H1 (cell line): ENCODE results near the gene PCGF3. TPM values are rescaled to one million over a fixed set of nuclear protein-coding genes. Genes with fewer than 3 reads are reported as not detected.

ENCODE experiments used
- CTCF ChIA-PET: fragments of 300-600 bp; sonication (Branson Sonifier 250); formaldehyde crosslinking; loops from one replicate; lab custom pipeline; 2021; ENCODE audit not compliant: partially characterized antibody; lab: Charles Lee
- POLR2A ChIA-PET: fragments of 300-600 bp; sonication (Branson Sonifier 250); formaldehyde crosslinking; loops from one replicate; lab custom pipeline; 2021; ENCODE audit warnings: inconsistent platforms; ENCODE audit not compliant: partially characterized antibody; lab: Charles Lee
- DNase-seq, 2 experiments: peaks; one replicate each; pipeline versions ENCODE4 v3.0.0 to v3.0.0-alpha.2; 2010 to 2022; ENCODE audit warnings: low spot score in 2 of 2, low read depth in 1 of 2, mixed read lengths in 1 of 2
- FAIRE-seq: peaks from 2 replicates; lab custom pipeline; 2011; peaks lifted over from hg19 to GRCh38; lab: Jason Lieb, UNC
- H2AFZ ChIP-seq: 2 replicates; pipeline ENCODE4 v1.8.1; 2012; ENCODE audit warnings: low read length, inconsistent platforms
- H2AK5ac ChIP-seq: 2 replicates; pipeline ENCODE4 v1.6.1; 2013; ENCODE audit warnings: low read depth, low read length
- H2BK120ac ChIP-seq: replicated peaks from 2 replicates; pipeline ENCODE3; 2013; ENCODE audit warnings: low read depth, low read length, inconsistent platforms
- H2BK12ac ChIP-seq: 2 replicates; pipeline ENCODE4 v1.6.1; 2013; ENCODE audit warnings: low read depth, low read length
- H2BK15ac ChIP-seq: 2 replicates; pipeline ENCODE4 v1.6.1; 2013; ENCODE audit warnings: low read length
- H2BK20ac ChIP-seq: 2 replicates; pipeline ENCODE4 v1.6.1; 2013; ENCODE audit warnings: low read length
- H2BK5ac ChIP-seq: 2 replicates; pipeline ENCODE4 v1.6.1; 2013; ENCODE audit warnings: low read depth, low read length
- H3K14ac ChIP-seq: 2 replicates; pipeline ENCODE4 v1.6.1; 2013; ENCODE audit warnings: inconsistent platforms; ENCODE audit not compliant: insufficient read length
- H3K18ac ChIP-seq: 2 replicates; pipeline ENCODE4 v1.6.1; 2013; ENCODE audit warnings: low read length; ENCODE audit errors: extremely low read depth
- H3K23ac ChIP-seq: 2 replicates; pipeline ENCODE4 v1.6.1; 2013; ENCODE audit warnings: inconsistent platforms; ENCODE audit not compliant: insufficient read length
- H3K23me2 ChIP-seq: 2 replicates; pipeline ENCODE4 v1.6.1; 2013; ENCODE audit warnings: low read depth, low read length
- H3K27ac ChIP-seq: 2 replicates; pipeline ENCODE4 v1.6.1; 2011; ENCODE audit warnings: low read depth, low read length, inconsistent platforms
- H3K27me3 ChIP-seq, 4 experiments: replicated peaks in 1 of 4; 1 replicate in 1 of 4; 2 replicates in 3 of 4; pipeline versions ENCODE4 v1.6.1 to v1.8.1; 2011 to 2013; ENCODE audit warnings: low read length in 3 of 4, mild to moderate bottlenecking in 3 of 4, inconsistent platforms in 2 of 4, mixed read lengths in 2 of 4, moderate library complexity in 1 of 4; ENCODE audit not compliant: control insufficient read depth in 3 of 4, insufficient read depth in 3 of 4; ENCODE audit errors: extremely low read depth in 1 of 4
- H3K36me3 ChIP-seq, 4 experiments: 2 replicates each; pipeline versions ENCODE4 v1.6.1 to v1.8.1; 2011 to 2013; ENCODE audit warnings: mild to moderate bottlenecking in 4 of 4, low read length in 3 of 4, moderate library complexity in 2 of 4, control low read depth in 1 of 4, inconsistent platforms in 1 of 4; ENCODE audit not compliant: insufficient read depth in 4 of 4, control insufficient read depth in 2 of 4
- H3K4ac ChIP-seq: replicated peaks from 2 replicates; pipeline ENCODE3; 2013; ENCODE audit warnings: low read length, low read depth, mixed read lengths, inconsistent platforms; ENCODE audit not compliant: insufficient read length
- H3K4me1 ChIP-seq, 4 experiments: replicated peaks in 1 of 4; 1 replicate in 1 of 4; 2 replicates in 3 of 4; pipeline versions ENCODE4 v1.6.1 to v1.8.1; 2011 to 2013; ENCODE audit warnings: low read length in 3 of 4, inconsistent platforms in 2 of 4, mixed read lengths in 1 of 4; ENCODE audit not compliant: insufficient read depth in 4 of 4, control insufficient read depth in 3 of 4
- H3K4me2 ChIP-seq, 2 experiments: 2 replicates each; pipeline versions ENCODE4 v1.6.1 to v1.8.1; 2011 to 2013; ENCODE audit warnings: low read depth in 2 of 2, low read length in 2 of 2, control low read depth in 1 of 2, inconsistent platforms in 1 of 2, mild to moderate bottlenecking in 1 of 2; ENCODE audit not compliant: insufficient read depth in 1 of 2
- H3K4me3 ChIP-seq, 4 experiments: fragments of 200-600, 300-600 bp in 1 of 4; sonication (generic), shearing (Covaris generic), sonication (Bioruptor Twin) in 1 of 4; 2 replicates each; pipeline versions ENCODE4 v1.5.1 to v1.8.1; 2011 to 2016; ENCODE audit warnings: low read length in 4 of 4, low read depth in 3 of 4, control low read depth in 2 of 4, inconsistent platforms in 2 of 4, mild to moderate bottlenecking in 2 of 4, mixed read lengths in 1 of 4, moderate library complexity in 1 of 4; ENCODE audit not compliant: insufficient read depth in 2 of 4; ENCODE audit errors: extremely low read depth in 1 of 4
- H3K56ac ChIP-seq: replicated peaks from 2 replicates; pipeline ENCODE3; 2013; ENCODE audit warnings: low read depth, mild to moderate bottlenecking, mixed read lengths, low read length, inconsistent platforms; ENCODE audit not compliant: insufficient read length
- H3K79me1 ChIP-seq: 2 replicates; pipeline ENCODE4 v1.6.1; 2013; ENCODE audit warnings: low read depth, low read length, control low read depth
- H3K79me2 ChIP-seq, 2 experiments: 2 replicates each; pipeline versions ENCODE4 v1.6.1 to v1.8.1; 2012 to 2013; ENCODE audit warnings: low read length in 2 of 2, mild to moderate bottlenecking in 2 of 2, inconsistent platforms in 1 of 2; ENCODE audit not compliant: insufficient read depth in 2 of 2, control insufficient read depth in 1 of 2
- H3K9ac ChIP-seq, 4 experiments: replicated peaks in 1 of 4; 1 replicate in 1 of 4; 2 replicates in 3 of 4; pipeline versions ENCODE4 v1.6.1 to v1.8.1; 2011 to 2013; ENCODE audit warnings: low read depth in 3 of 4, low read length in 3 of 4, control low read depth in 2 of 4, mild to moderate bottlenecking in 2 of 4, moderate library complexity in 2 of 4, inconsistent platforms in 1 of 4; ENCODE audit errors: extremely low read depth in 1 of 4
- H3K9me3 ChIP-seq, 2 experiments: 2 replicates each; pipeline versions ENCODE4 v1.6.1 to v1.8.1; 2012 to 2013; ENCODE audit warnings: mild to moderate bottlenecking in 2 of 2, moderate library complexity in 2 of 2, control low read depth in 1 of 2, inconsistent platforms in 1 of 2, low read depth in 1 of 2, low read length in 1 of 2, mixed read lengths in 1 of 2; ENCODE audit not compliant: insufficient read depth in 2 of 2
- H4K20me1 ChIP-seq, 2 experiments: replicated peaks in 1 of 2; 2 replicates each; pipeline versions ENCODE3 to v1.8.1; 2011 to 2013; ENCODE audit warnings: inconsistent platforms in 2 of 2, low read length in 2 of 2, mild to moderate bottlenecking in 1 of 2; ENCODE audit not compliant: insufficient read depth in 2 of 2, control insufficient read depth in 1 of 2
- H4K5ac ChIP-seq: 2 replicates; pipeline ENCODE4 v1.6.1; 2013; ENCODE audit warnings: low read length, low read depth, mixed read lengths, inconsistent platforms; ENCODE audit not compliant: insufficient read length
- H4K8ac ChIP-seq: 2 replicates; pipeline ENCODE4 v1.8.0; 2013; ENCODE audit warnings: mild to moderate bottlenecking, moderate library complexity, low read length, inconsistent platforms; ENCODE audit not compliant: insufficient read depth; ENCODE audit errors: extremely low read depth
- H4K91ac ChIP-seq: replicated peaks from 2 replicates; pipeline ENCODE3; 2013; ENCODE audit warnings: low read length, mixed read lengths, inconsistent platforms; ENCODE audit not compliant: insufficient read length
- CHD2 ChIP-seq: IDR thresholded peaks from 2 replicates; pipeline ENCODE4 v1.6.1; 2012; ENCODE audit warnings: low read length, improper control_type of control experiment
- CREB1 ChIP-seq: IDR thresholded peaks from 2 replicates; pipeline ENCODE4 v1.6.1; 2012; ENCODE audit warnings: inconsistent platforms
- HDAC6 ChIP-seq: IDR thresholded peaks from one replicate; pipeline ENCODE4 v1.7.1; 2012; ENCODE audit warnings: low read depth, mild to moderate bottlenecking, inconsistent platforms, low read length, moderate library complexity
- JUN ChIP-seq: IDR thresholded peaks from 2 replicates; pipeline ENCODE4 v1.6.1; 2011; ENCODE audit warnings: low read depth, mild to moderate bottlenecking, improper control_type of control experiment, low read length
- KDM1A ChIP-seq: fragments of 200-600, 300-600 bp; sonication (generic); IDR thresholded peaks from 2 replicates; pipeline ENCODE4 v1.7.1; 2016; ENCODE audit warnings: mild to moderate bottlenecking, low read length, borderline replicate concordance
- RBBP5 ChIP-seq: IDR thresholded peaks from 2 replicates; pipeline ENCODE4 v1.7.1; 2012; ENCODE audit warnings: low read depth, mild to moderate bottlenecking, inconsistent platforms, low read length, moderate library complexity, borderline replicate concordance
- SP1 ChIP-seq: IDR thresholded peaks from 2 replicates; pipeline ENCODE4 v1.6.1; 2011; ENCODE audit warnings: low read depth, low read length
- SP4 ChIP-seq: IDR thresholded peaks from 2 replicates; pipeline ENCODE4 v1.6.1; 2012; ENCODE audit warnings: low read length, inconsistent platforms
- TAF1 ChIP-seq: IDR thresholded peaks from 2 replicates; pipeline ENCODE4 v1.6.1; 2011; ENCODE audit warnings: mild to moderate bottlenecking, low read depth, low read length
- TAF7 ChIP-seq: optimal IDR thresholded peaks from 2 replicates; pipeline ENCODE3; 2011; ENCODE audit warnings: low read depth, mild to moderate bottlenecking, inconsistent platforms, low read length, moderate library complexity, borderline replicate concordance
- TCF12 ChIP-seq: IDR thresholded peaks from 2 replicates; pipeline ENCODE4 v1.6.1; 2011; ENCODE audit warnings: low read depth, mild to moderate bottlenecking, low read length
- WGBS, 2 experiments: shearing (Covaris generic) in 1 of 2; methylation state at CpG; one replicate each; pipeline versions ENCODE4 v1.1.6 to v1.1.7; 2013 to 2015; ENCODE audit warnings: low lambda C conversion rate in 2 of 2, mixed read lengths in 2 of 2, inconsistent platforms in 1 of 2, low coverage in 1 of 2, missing lambda C conversion rate in 1 of 2; ENCODE audit not compliant: insufficient replicate concordance in 2 of 2, insufficient coverage in 1 of 2, insufficient read length in 1 of 2; ENCODE audit errors: extremely low coverage in 1 of 2, missing lambda C conversion rate in 1 of 2; 5-methylcytosine and 5-hydroxymethylcytosine counted together
- polyA plus RNA-seq, 7 experiments: library from polyadenylated mRNA; depleted of rRNA in 3 of 7; stranded (reverse) in 5 of 7; unstranded in 2 of 7; fragments of >200 nt in 5 of 7; fragments of 200-250 nt in 2 of 7; gene quantifications; 1 replicate in 5 of 7; 2 replicates in 1 of 7; 4 replicates in 1 of 7; pipeline versions ENCODE4 v1.2.1 to v1.2.3, GENCODE V29; 2011 to 2013; ENCODE audit warnings: missing spikeins in 2 of 7, mixed read lengths in 2 of 7
- total RNA-seq: library from RNA; stranded (reverse); fragmentation: NEBNext Ultra II Directional; extraction: Animal tissue kit (Norgen Biotek cat#: 25700); gene quantifications from 2 replicates; pipeline ENCODE4 v1.2.1, GENCODE V29; 2021
- TF ChIP-seq, protein P1 (sequence below): IDR thresholded peaks from 2 replicates; pipeline ENCODE4 v1.6.1; 2011; ENCODE audit warnings: low read length, improper control_type of control experiment

The PCGF3 gene
- total and polyA plus RNA-seq, 2 of the 8 experiments (the other 6 are each of a cell fraction or from before 2014, with no cell fraction given): 52.7 to 52.9 TPM

- H3K9me3 ChIP-seq: no peaks in the 10 kb centered on the region
- H3K79me2 ChIP-seq: no peaks in the 10 kb centered on the region
- POLR2A ChIA-PET: interaction anchor here (0.8 to 6.3 kb wide), 11 partner anchors 8 to 108 kb away, joined by 3 to 34 read pairs (median 4); partner anchors contain the start of genes ATP5ME, MYL5 and TMEM271
- H3K14ac ChIP-seq: no peak overlapping the region
- H2BK20ac ChIP-seq: no peak overlapping the region
- H2AK5ac ChIP-seq: no peak overlapping the region
- peak overlapping the region; percentile 68 for H2BK5ac ChIP-seq
- H3K27me3 ChIP-seq: no peaks in the 10 kb centered on the region; a peak in 2 of 7 replicates
- H3K4me1 ChIP-seq: peaks cover 0 to 25% (median 13%) of the 10 kb centered on the region in 4 experiments; a peak in 6 of 7 replicates
- H3K27ac ChIP-seq: no peak overlapping the region
- no peak overlapping the region for H3K56ac ChIP-seq
- CTCF ChIA-PET: interaction anchor here (0.6 to 5.7 kb wide), 31 partner anchors 8 to 295 kb away, joined by 3 to 65 read pairs (median 4); partner anchors contain the start of genes ATP5ME and MYL5
- no peak overlapping the region for H3K4me3 ChIP-seq
- no peak overlapping the region for H3K4me2 ChIP-seq
- peak overlapping the region in 2 of 4 experiments; percentile 26 to 29; a peak in 2 of 7 replicates for H3K9ac ChIP-seq
- no peak overlapping the region for H4K8ac ChIP-seq
- peak overlapping the region; percentile 23; the same call in 1 of the 2 replicates for H2BK12ac ChIP-seq
- H2BK120ac ChIP-seq: no peak overlapping the region
- FAIRE-seq: no peak
- no peaks in the 10 kb centered on the region for H3K79me1 ChIP-seq
- no peak overlapping the region for H4K91ac ChIP-seq
- no peak overlapping the region for H3K23ac ChIP-seq
- no peak overlapping the region for H4K5ac ChIP-seq
- H2AFZ ChIP-seq: no peak overlapping the region
- H2BK15ac ChIP-seq: no peak overlapping the region
- WGBS, 2 experiments: 50% methylated on average over 13 of the region's 19 CpGs; no CpG with 5 or more reads in 1 of the 2 experiments
- H3K18ac ChIP-seq: peak overlapping the region; percentile 24
- H4K20me1 ChIP-seq: peaks cover 0 to 10% of the 10 kb centered on the region in 2 experiments
- H3K4ac ChIP-seq: no peak overlapping the region
- peak in 1 of 2 experiments; percentile 91 for DNase-seq
- no peaks in the 10 kb centered on the region for H3K36me3 ChIP-seq
- H3K23me2 ChIP-seq: peaks cover 3% of the 10 kb centered on the region; the same call in 1 of the 2 replicates
- TF ChIP-seq CREB1: peak; percentile 59
- no peak for TF ChIP-seq TAF1
- TF ChIP-seq TCF12: no peak
- TF ChIP-seq SP1: peak; percentile 47; the same call in 1 of the 2 replicates
- TF ChIP-seq HDAC6: no peak
- no peak for TF ChIP-seq KDM1A
- no peak for TF ChIP-seq CHD2
- TF ChIP-seq RBBP5: no peak
- TF ChIP-seq JUN: 0 out of 2 replicates have a peak, but pooled peaks have one; percentile 24
- TF ChIP-seq SP4: peak; percentile 73; the same call in 1 of the 2 replicates
- TF ChIP-seq TAF7: no peak
- TF ChIP-seq, protein P1, sequence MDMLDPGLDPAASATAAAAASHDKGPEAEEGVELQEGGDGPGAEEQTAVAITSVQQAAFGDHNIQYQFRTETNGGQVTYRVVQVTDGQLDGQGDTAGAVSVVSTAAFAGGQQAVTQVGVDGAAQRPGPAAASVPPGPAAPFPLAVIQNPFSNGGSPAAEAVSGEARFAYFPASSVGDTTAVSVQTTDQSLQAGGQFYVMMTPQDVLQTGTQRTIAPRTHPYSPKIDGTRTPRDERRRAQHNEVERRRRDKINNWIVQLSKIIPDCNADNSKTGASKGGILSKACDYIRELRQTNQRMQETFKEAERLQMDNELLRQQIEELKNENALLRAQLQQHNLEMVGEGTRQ: no peak
Measured at GRCh38 chr4:683982-684622, 21.5 kb upstream of the PCGF3 start.
